Measurements from ENCODE around the gene C8B.

GRCh38 chr1:56991576-56991975 lies 25.8 kb upstream of the C8B start:
- TF ChIP-seq, protein P1, sequence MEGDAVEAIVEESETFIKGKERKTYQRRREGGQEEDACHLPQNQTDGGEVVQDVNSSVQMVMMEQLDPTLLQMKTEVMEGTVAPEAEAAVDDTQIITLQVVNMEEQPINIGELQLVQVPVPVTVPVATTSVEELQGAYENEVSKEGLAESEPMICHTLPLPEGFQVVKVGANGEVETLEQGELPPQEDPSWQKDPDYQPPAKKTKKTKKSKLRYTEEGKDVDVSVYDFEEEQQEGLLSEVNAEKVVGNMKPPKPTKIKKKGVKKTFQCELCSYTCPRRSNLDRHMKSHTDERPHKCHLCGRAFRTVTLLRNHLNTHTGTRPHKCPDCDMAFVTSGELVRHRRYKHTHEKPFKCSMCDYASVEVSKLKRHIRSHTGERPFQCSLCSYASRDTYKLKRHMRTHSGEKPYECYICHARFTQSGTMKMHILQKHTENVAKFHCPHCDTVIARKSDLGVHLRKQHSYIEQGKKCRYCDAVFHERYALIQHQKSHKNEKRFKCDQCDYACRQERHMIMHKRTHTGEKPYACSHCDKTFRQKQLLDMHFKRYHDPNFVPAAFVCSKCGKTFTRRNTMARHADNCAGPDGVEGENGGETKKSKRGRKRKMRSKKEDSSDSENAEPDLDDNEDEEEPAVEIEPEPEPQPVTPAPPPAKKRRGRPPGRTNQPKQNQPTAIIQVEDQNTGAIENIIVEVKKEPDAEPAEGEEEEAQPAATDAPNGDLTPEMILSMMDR (IDR thresholded peaks at IDR 0.05) = no peak
- TF ChIP-seq EZH2 (IDR thresholded peaks at IDR 0.05; ENCODE audit: borderline replicate concordance, insufficient read depth, low read depth, low read length, poor library complexity, severe bottlenecking) = no peak

Measured in B cell (primary cell).